Neural progenitor cell (in vitro differentiated cells): ENCODE data around the gene TSHZ2. TPM values are rescaled to one million over a fixed set of nuclear protein-coding genes. Genes with fewer than 3 reads are reported as not detected.

Source experiments
- DNase-seq: peaks from one replicate; pipeline ENCODE4 v3.0.0-alpha.2; 2016; ENCODE audit warnings: low spot score
- H2AFZ ChIP-seq: fragments of 200-600 bp; sonication (generic); replicated peaks from 2 replicates; pipeline ENCODE4 v1.6.1; 2016; ENCODE audit warnings: antibody characterized with exemption
- H3F3A ChIP-seq: fragments of 200-600 bp; sonication (generic); 2 replicates; pipeline ENCODE4 v1.6.1; 2016; ENCODE audit warnings: antibody characterized with exemption, low read depth
- H3K27ac ChIP-seq: fragments of 200-600 bp; sonication (generic); 2 replicates; pipeline ENCODE4 v1.5.1; 2016; ENCODE audit warnings: mild to moderate bottlenecking
- H3K27me3 ChIP-seq: fragments of 200-600 bp; sonication (generic); 2 replicates; pipeline ENCODE4 v1.6.1; 2016; ENCODE audit warnings: mild to moderate bottlenecking, moderate library complexity
- H3K36me3 ChIP-seq: fragments of 200-600 bp; sonication (generic); 2 replicates; pipeline ENCODE4 v1.5.1; 2016
- H3K4me1 ChIP-seq: fragments of 200-600 bp; sonication (generic); 2 replicates; pipeline ENCODE4 v1.6.1; 2016; ENCODE audit warnings: mixed run types
- H3K4me2 ChIP-seq: fragments of 200-600 bp; sonication (generic); 2 replicates; pipeline ENCODE4 v1.6.1; 2016
- H3K4me3 ChIP-seq: fragments of 200-600 bp; sonication (generic); 2 replicates; pipeline ENCODE4 v1.5.1; 2016
- H3K79me2 ChIP-seq: fragments of 200-600 bp; sonication (generic); 2 replicates; pipeline ENCODE4 v1.6.1; 2016; ENCODE audit warnings: low read depth
- H3K9ac ChIP-seq: fragments of 200-600 bp; sonication (generic); 2 replicates; pipeline ENCODE4 v1.6.1; 2016
- H3K9me3 ChIP-seq: fragments of 200-600 bp; sonication (generic); 2 replicates; pipeline ENCODE4 v1.5.1; 2016; ENCODE audit warnings: low read depth
- H4K20me1 ChIP-seq: fragments of 200-600 bp; sonication (generic); 2 replicates; pipeline ENCODE4 v1.6.1; 2016; ENCODE audit warnings: low read depth
- H3K27ac Mint-ChIP-seq: 3 replicates; pipeline ENCODE4 v1.8.0; 2021; ENCODE audit warnings: mixed read lengths
- H3K27me3 Mint-ChIP-seq: 2 replicates; pipeline ENCODE4 v1.8.0; 2022; ENCODE audit warnings: low read depth, mild to moderate bottlenecking, inconsistent platforms, moderate library complexity, mixed read lengths; ENCODE audit not compliant: insufficient read depth
- H3K36me3 Mint-ChIP-seq: 3 replicates; pipeline ENCODE4 v1.8.0; 2021; ENCODE audit warnings: mixed read lengths
- H3K4me1 Mint-ChIP-seq: 3 replicates; pipeline ENCODE4 v1.8.0; 2021; ENCODE audit warnings: mixed read lengths
- H3K4me3 Mint-ChIP-seq: 3 replicates; pipeline ENCODE4 v1.8.0; 2021; ENCODE audit warnings: mild to moderate bottlenecking, moderate library complexity, mixed read lengths
- H3K9me3 Mint-ChIP-seq: 3 replicates; pipeline ENCODE4 v1.8.0; 2020; ENCODE audit warnings: mixed read lengths
- EZH2 ChIP-seq: fragments of 200-600 bp; sonication (generic); IDR thresholded peaks from 2 replicates; pipeline ENCODE4 v1.6.1; 2017; ENCODE audit warnings: antibody characterized with exemption, mild to moderate bottlenecking, moderate library complexity
- EZH2phosphoT487 ChIP-seq: fragments of 200-600 bp; sonication (generic); IDR thresholded peaks from 2 replicates; pipeline ENCODE4 v1.6.1; 2017; ENCODE audit warnings: antibody characterized with exemption
- total RNA-seq: library from RNA; depleted of rRNA; stranded (reverse); fragments of >200 nt; gene quantifications from 2 replicates; pipeline ENCODE4 v1.2.3, GENCODE V29; 2015; ENCODE audit warnings: low replicate concordance
- TF ChIP-seq, protein P1 (sequence below): fragments of 200-600 bp; sonication (generic); IDR thresholded peaks from 2 replicates; pipeline ENCODE4 v1.5.1; 2017; ENCODE audit warnings: antibody characterized with exemption, mild to moderate bottlenecking

Gene TSHZ2
- total RNA-seq, 1 donor from 2014 or later: 1.8 TPM

DNA sequence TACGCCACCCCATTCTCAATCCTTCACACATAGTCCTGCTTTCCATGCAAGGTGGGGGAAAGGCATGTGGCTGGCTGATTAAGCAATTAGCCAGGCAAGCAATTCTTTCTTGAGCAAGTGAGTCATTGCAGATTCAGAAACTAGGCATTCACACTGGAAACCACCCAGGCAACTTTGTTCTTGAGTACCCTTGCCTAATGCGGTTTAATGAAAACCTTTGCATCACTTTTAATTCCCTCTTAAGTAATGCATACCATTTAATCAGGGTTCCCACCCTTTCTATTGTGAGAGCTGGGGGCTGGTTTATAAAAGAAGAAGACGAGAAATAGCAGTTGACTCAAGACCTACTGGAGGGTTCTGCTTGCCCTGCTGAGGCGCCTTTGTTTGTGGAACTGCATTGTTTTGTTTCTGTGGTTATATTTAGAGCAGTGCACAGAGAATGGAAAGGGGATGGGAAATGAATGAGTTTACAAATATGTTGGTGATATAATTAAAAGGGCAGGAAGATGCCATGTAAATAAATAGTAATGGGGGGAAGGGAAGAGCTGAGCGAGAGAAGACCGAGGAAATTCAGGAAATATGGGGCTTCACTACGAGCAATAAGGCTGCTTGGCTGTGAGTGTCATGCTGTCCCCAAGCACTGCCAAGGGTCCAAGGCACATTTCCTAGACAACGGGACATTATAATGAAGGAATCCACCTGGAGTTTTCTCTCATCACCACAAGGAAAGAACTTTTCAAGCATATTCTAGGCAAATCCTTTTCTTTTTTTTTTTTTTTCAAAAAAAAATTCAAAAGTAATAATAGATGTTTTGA lies 48.8 kb upstream of the TSHZ2 start:
- peaks cover 15% of the 10 kb centered on the region for H3F3A ChIP-seq
- no peaks in the 10 kb centered on the region for H3K36me3 ChIP-seq
- H3K4me2 ChIP-seq: peak overlapping the region; percentile 58
- peak; percentile 87 for DNase-seq
- peaks cover 2% of the 10 kb centered on the region for H3K9me3 Mint-ChIP-seq
- H3K4me1 Mint-ChIP-seq: peaks cover 41% of the 10 kb centered on the region
- no peaks in the 10 kb centered on the region for H3K27me3 ChIP-seq
- H3K27ac Mint-ChIP-seq: peak overlapping the region; percentile 92
- no peaks in the 10 kb centered on the region for H4K20me1 ChIP-seq
- H2AFZ ChIP-seq: no peak overlapping the region
- H3K27me3 Mint-ChIP-seq: peaks cover 12% of the 10 kb centered on the region
- TF ChIP-seq, protein P1, sequence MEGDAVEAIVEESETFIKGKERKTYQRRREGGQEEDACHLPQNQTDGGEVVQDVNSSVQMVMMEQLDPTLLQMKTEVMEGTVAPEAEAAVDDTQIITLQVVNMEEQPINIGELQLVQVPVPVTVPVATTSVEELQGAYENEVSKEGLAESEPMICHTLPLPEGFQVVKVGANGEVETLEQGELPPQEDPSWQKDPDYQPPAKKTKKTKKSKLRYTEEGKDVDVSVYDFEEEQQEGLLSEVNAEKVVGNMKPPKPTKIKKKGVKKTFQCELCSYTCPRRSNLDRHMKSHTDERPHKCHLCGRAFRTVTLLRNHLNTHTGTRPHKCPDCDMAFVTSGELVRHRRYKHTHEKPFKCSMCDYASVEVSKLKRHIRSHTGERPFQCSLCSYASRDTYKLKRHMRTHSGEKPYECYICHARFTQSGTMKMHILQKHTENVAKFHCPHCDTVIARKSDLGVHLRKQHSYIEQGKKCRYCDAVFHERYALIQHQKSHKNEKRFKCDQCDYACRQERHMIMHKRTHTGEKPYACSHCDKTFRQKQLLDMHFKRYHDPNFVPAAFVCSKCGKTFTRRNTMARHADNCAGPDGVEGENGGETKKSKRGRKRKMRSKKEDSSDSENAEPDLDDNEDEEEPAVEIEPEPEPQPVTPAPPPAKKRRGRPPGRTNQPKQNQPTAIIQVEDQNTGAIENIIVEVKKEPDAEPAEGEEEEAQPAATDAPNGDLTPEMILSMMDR: no peak
- TF ChIP-seq EZH2phosphoT487: peak; percentile 44
- H3K9me3 ChIP-seq: no peaks in the 10 kb centered on the region
- peak overlapping the region; percentile 38 for H3K4me3 Mint-ChIP-seq
- H3K79me2 ChIP-seq: no peaks in the 10 kb centered on the region
- H3K4me3 ChIP-seq: no peak overlapping the region
- peaks cover 35% of the 10 kb centered on the region for H3K4me1 ChIP-seq
- no peaks in the 10 kb centered on the region for H3K36me3 Mint-ChIP-seq
- no peak overlapping the region for H3K9ac ChIP-seq
- peak overlapping the region; percentile 85 for H3K27ac ChIP-seq

DNA sequence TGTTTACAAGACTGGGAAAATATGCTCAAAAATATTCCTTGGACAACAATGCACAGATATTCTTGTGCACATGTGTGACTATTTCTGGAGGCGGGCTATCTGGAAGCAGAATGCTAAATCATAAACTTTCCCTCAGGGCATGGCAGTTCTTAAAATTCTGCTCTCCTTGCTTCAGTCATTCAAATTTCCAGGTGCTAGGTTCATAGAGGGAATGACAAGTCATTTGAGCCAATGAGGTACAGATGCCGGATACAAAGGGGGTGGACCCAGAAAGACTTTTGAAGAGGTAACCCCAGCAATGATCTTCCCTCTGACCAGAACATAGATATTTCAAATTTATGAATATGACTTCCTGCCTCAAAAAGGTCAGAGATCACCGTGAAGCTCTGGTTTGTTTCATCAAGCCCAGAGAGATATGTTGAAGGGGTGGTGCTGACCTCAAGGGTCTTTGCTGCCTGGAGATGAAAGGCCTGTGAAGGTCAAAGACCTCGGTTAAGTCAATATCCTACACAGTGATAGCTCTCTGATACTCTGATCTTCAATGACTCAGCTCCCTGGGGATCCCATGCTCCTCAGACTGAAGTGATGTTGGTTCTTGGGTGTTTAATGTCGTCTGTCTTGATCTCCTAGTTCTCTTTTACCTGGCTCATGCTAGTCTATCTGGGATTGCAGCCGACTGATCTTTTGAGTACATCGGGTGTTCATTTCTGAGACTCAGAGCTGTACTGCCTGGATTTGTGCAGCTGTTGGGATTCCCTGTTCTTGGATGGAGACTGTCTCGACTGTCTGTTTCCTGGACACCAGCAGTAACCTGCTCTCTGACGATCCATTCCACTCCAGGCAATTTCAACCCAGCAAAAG lies 47.5 kb upstream of the TSHZ2 start:
- peaks cover 12% of the 10 kb centered on the region for H3K27me3 Mint-ChIP-seq
- H3K4me1 ChIP-seq: peaks cover 30% of the 10 kb centered on the region
- peaks cover 15% of the 10 kb centered on the region for H3F3A ChIP-seq
- no peaks in the 10 kb centered on the region for H3K36me3 Mint-ChIP-seq
- H3K4me3 Mint-ChIP-seq: no peak overlapping the region
- H3K36me3 ChIP-seq: no peaks in the 10 kb centered on the region
- H3K27ac ChIP-seq: no peak overlapping the region
- no peak overlapping the region for H3K9ac ChIP-seq
- no peaks in the 10 kb centered on the region for H3K79me2 ChIP-seq
- peaks cover 2% of the 10 kb centered on the region for H3K9me3 Mint-ChIP-seq
- no peaks in the 10 kb centered on the region for H4K20me1 ChIP-seq
- DNase-seq: no peak
- H3K4me1 Mint-ChIP-seq: peaks cover 39% of the 10 kb centered on the region
- no peak overlapping the region for H2AFZ ChIP-seq
- no peak overlapping the region for H3K4me2 ChIP-seq
- H3K4me3 ChIP-seq: no peak overlapping the region
- TF ChIP-seq, protein P1: no peak
- TF ChIP-seq EZH2phosphoT487: no peak
- TF ChIP-seq EZH2: no peak
- H3K9me3 ChIP-seq: no peaks in the 10 kb centered on the region
- no peaks in the 10 kb centered on the region for H3K27me3 ChIP-seq
- peak overlapping the region; percentile 68 for H3K27ac Mint-ChIP-seq

DNA sequence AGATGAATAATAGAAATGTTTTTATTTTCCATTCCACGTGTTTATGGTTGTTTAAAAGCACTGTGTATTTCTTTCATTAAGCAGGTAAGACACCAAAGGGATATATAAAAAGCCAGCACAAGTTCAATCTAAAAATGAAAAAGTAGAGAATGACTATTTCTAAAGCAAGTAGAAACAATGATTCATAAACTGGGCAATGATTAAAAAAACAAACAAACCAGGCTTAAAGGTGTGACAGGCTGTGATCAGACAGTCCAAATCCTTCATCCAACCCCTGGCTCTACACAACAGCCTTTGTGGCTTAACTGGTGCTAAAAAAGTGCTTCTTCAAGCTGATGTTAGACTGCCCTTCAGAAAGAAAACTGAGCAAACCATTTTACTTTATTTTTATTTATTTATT lies 45.7 kb upstream of the TSHZ2 start:
- no peak overlapping the region for H3K4me3 Mint-ChIP-seq
- Histone ChIP-seq H3K4me1 (peaks cover 20% of the 10 kb centered on the region), H3K9ac (no peak overlapping the region), H3K27ac (no peak overlapping the region), H3F3A (peaks cover 15% of the 10 kb centered on the region), H4K20me1 (no peaks in the 10 kb centered on the region), H3K9me3 (no peaks in the 10 kb centered on the region), H3K4me3 (no peak overlapping the region), H3K27me3 (no peaks in the 10 kb centered on the region), H3K4me2 (no peak overlapping the region), H2AFZ (no peak overlapping the region), H3K36me3 (no peaks in the 10 kb centered on the region), H3K79me2 (no peaks in the 10 kb centered on the region)
- TF ChIP-seq EZH2: no peak
- TF ChIP-seq, protein P1: no peak
- no peak for TF ChIP-seq EZH2phosphoT487
- H3K4me1 Mint-ChIP-seq: peaks cover 33% of the 10 kb centered on the region
- no peak overlapping the region for H3K27ac Mint-ChIP-seq
- H3K27me3 Mint-ChIP-seq: peaks cover 12% of the 10 kb centered on the region
- H3K9me3 Mint-ChIP-seq: peaks cover 2% of the 10 kb centered on the region
- no peaks in the 10 kb centered on the region for H3K36me3 Mint-ChIP-seq
- no peak for DNase-seq
